NCI-H446 (cell line): Measurements from ENCODE around the gene ARHGAP15.

Experiments used
- DNase-seq, 2 experiments: peaks; one replicate each; lab custom pipeline; 2025; lab: John Stamatoyannopoulos, UW

The ARHGAP15 gene

GRCh38 chr2:143720095-143720664 lies 591.0 kb downstream of the ARHGAP15 start:
- no peak for DNase-seq

- DNase-seq: no peak
Measured at GRCh38 chr2:143725400-143725799, 596.2 kb downstream of the ARHGAP15 start.

GRCh38 chr2:143726151-143726845 lies 597.1 kb downstream of the ARHGAP15 start:
- no peak for DNase-seq

GRCh38 chr2:143728498-143728897 lies 599.3 kb downstream of the ARHGAP15 start:
- no peak for DNase-seq

GRCh38 chr2:143729296-143729814 lies 600.1 kb downstream of the ARHGAP15 start:
- no peak for DNase-seq

GRCh38 chr2:143730155-143730952 lies 601.1 kb downstream of the ARHGAP15 start:
- DNase-seq: no peak

GRCh38 chr2:143730953-143731260 lies 601.7 kb downstream of the ARHGAP15 start:
- DNase-seq: no peak

GRCh38 chr2:143732076-143732475 lies 602.9 kb downstream of the ARHGAP15 start:
- peak in 1 of 2 experiments; percentile 52 for DNase-seq

GRCh38 chr2:143732871-143733270 lies 603.7 kb downstream of the ARHGAP15 start:
- DNase-seq: peak in 1 of 2 experiments; percentile 24

- DNase-seq: no peak
Measured at GRCh38 chr2:143734507-143734906, 605.3 kb downstream of the ARHGAP15 start.

GRCh38 chr2:143736904-143737303 lies 607.7 kb downstream of the ARHGAP15 start:
- peak in 1 of 2 experiments; percentile 5 for DNase-seq

GRCh38 chr2:143740431-143740830 lies 611.2 kb downstream of the ARHGAP15 start:
- DNase-seq: no peak

GRCh38 chr2:143741205-143741604 lies 612.0 kb downstream of the ARHGAP15 start:
- DNase-seq: no peak

GRCh38 chr2:143742581-143742980 lies 613.4 kb downstream of the ARHGAP15 start:
- DNase-seq: peak in 1 of 2 experiments; percentile 2

GRCh38 chr2:143744114-143744513 lies 614.9 kb downstream of the ARHGAP15 start:
- no peak for DNase-seq

- no peak for DNase-seq
Measured at GRCh38 chr2:143745060-143745459, 615.8 kb downstream of the ARHGAP15 start.

GRCh38 chr2:143754742-143755141 lies 625.5 kb downstream of the ARHGAP15 start:
- no peak for DNase-seq

GRCh38 chr2:143758629-143759330 lies 629.6 kb downstream of the ARHGAP15 start:
- DNase-seq: no peak

- no peak for DNase-seq
Measured at GRCh38 chr2:143759455-143759854, 630.2 kb downstream of the ARHGAP15 start.

- DNase-seq: no peak
Measured at GRCh38 chr2:143762176-143762928, 633.1 kb downstream of the ARHGAP15 start.

- DNase-seq: no peak
Measured at GRCh38 chr2:143764261-143764660, 635.0 kb downstream of the ARHGAP15 start.
